Activated CD4-positive, alpha-beta T cell treated with anti-CD3 and anti-CD28 coated beads, Interleukin-2, amount 50 U/mL, for 16 hours (primary cell): ENCODE data around the gene ZSCAN5C.
"Not testable (repeated sequence)": the region's sequence is repeated elsewhere in the genome, so short reads cannot be mapped to it uniquely, and the experiment has no call there.

ENCODE experiments used
- DNase-seq: peaks from one replicate; pipeline ENCODE4 v3.0.0-alpha.2; 2020

Gene ZSCAN5C

DNA sequence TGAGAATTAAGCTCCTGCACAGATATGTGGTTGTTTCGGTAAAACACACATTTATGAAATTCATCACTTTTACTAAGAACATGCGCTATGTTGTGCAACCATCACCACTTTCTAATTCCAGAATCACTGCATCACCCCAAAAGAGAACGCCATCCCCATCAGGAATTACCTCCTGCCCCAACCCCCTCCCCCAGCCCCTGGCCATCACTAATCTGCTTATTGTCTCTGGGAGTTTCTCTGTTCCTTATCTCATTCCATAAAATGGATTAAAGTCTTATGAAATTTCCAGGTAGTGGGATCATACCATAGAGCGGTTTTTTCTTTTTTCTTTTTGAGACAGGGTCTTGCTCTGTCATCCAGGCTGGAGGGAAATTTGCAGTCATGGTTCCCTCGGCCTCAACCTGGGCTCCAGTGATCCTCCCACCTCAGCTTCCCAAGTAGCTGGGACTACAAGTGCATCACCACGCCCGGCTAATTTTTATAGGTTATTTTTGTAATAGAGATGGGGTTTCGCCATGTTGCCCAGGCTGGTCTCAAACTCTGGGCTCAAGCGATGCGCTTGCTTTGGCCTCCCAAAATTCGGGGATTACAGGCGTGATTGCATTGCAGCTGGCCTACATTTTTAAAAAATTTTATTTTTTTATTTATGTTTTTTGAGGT lies 8.0 kb upstream of the ZSCAN5C start:
- DNase-seq, result no peak

DNA sequence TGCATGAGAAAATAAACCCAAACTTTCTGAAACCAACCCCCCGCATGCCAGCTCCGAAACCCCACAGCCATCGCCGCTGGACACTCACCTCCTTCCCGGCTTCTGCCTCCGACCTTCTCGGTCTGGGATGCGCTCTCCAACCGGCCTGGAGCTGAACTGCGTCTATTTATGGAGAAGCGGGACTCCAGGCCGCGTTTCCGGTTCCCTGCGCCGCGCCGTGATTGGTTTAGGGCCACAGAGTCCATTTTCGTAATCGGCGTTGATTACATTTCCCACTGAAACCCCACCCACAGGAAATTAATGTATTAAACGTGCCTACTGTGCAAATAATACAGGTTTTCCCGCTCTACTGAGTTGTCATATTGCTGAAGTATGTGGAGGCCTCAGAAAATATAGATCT lies 4.4 kb upstream of the ZSCAN5C start, which contains the start of gene ZSCAN5B:
ZSCAN5B (minus strand) TSS at position 138 of the 400 bp plus-strand sequence. CDS start 4,731 bp downstream, outside the sequence.
- not testable (repeated sequence) for DNase-seq

DNA sequence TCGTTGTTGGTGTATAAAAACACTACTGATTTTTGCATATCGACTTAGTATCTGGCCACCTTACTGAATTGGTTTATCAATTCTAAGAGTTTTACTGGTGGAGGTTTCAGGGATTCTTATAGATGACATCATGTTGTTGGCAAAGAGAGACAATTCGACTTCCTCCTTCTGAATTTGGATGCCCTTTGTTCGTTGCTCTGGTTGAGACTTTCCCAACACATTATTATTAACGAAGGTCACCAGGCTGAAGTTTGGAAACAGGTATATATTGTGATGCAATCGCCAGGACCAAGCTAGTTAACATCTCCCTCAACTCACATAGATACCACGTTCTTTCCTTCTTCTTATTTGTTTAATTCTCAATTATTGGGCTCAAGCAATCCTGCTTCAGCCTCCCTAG lies 2.4 kb upstream of the ZSCAN5C start:
- no peak for DNase-seq

- DNase-seq, result not testable (repeated sequence)
These were observed 5.5 kb downstream of the ZSCAN5C start for GRCh38 chr19:56207581-56207980.

GRCh38 chr19:56209091-56209490 lies 7.0 kb downstream of the ZSCAN5C start:
- DNase-seq, result no peak

DNA sequence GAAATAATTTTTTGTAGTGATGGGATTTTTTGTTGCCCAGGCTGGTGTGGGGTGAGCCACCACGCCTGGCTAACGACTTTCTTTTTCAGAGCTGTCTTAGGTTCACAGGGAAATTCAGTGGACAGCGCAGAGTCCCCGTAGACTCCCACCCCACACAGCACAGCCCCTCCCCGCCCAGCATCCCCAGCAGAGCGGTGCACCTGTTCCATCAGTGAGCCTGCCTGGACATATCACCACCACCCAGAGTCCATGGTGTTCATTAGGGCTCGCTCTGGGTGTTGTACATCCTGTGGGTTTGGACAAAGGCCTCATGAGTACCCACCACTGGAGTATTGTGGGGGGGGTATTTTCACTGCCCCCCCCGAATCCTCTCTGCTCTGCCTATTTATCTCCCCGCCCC lies 8.0 kb downstream of the ZSCAN5C start:
- DNase-seq, result not testable (repeated sequence)

DNA sequence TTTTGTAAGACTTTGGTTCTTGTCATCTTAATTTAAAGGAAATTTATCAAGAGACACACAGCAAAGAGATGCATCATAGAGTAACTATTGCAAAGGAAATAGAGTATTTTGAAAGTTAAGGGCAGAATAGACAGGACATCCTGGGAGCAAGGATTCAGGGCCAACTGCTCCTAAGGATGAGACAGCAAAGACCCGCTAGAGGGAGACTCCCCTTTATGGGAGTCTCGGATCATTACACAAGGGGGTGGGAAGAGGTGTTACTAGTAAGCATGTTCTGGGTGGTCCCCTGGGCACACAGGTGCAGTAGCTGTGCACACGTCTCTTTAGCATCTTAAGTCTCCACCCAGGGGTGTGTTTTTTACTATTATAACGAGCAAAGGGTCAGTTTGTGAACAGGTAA lies 9.6 kb downstream of the ZSCAN5C start:
- DNase-seq, result no peak

DNA sequence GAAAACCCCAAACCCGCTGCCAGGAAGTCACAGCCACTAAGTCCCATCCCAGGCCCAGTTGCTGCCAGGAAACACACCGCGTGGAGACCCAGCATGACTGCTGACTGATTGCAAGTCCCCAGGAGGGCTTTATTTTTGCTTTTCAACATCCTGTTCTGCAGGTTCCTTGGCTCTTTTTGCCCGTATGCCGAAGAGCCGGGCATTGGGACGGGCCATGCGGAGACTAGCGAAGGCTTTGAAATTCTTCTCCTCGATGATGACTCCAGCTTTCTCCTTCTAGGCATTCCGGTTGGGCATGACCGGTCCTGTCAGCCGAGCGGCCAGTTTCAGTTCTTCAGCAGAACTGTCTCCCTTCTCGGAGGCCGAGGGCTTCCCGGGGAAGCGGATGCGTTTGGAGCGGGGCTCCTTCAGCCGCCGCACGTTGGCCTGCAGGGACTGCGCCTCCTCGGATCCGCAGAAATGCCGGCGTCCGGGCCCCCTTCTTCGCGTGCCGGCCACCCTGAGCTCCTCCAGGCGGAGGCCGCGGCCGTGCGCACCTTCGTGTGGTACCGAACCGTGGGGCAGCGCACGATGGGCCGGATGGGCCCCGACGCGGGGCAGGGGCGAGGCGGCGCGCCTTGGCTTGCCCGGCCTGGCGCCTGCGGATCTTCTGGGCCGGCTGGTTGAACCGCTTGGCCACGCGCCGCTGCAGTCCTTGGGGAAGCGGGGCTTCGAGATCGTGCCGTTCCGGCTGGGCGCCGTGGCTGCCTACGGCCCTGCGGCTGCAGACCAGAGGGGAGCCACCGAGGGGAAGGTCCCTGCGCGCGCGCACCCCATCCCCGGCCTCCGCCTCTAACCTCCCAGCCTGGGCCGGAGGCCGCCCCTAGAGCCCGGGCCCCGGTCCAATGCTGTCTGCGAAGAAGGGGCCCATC lies 15.2 kb downstream of the ZSCAN5C start:
- no peak for DNase-seq

DNA sequence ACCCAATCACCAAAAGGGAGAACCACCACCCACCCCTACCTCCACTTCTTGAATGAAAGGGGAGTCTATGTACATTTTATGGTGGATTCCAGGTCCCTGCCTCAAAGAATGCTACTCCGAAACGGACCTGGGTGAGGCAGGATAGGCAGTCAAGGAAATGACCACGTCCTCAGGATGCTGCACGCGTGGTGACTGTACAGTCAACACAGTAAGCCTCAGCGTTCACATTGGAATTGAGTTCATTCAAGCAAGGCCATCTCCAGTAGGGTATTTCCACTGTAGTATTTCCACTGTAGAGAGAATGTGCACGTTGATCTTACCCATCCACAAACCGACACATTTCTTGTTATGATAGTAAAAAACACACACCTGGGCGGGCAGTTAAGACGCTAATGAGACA lies 16.9 kb downstream of the ZSCAN5C start:
- no peak for DNase-seq

- not testable (repeated sequence) for DNase-seq
These were observed 19.4 kb downstream of the ZSCAN5C start for GRCh38 chr19:56221442-56221841.

GRCh38 chr19:56221851-56222250 lies 19.8 kb downstream of the ZSCAN5C start:
- DNase-seq, result no peak

DNA sequence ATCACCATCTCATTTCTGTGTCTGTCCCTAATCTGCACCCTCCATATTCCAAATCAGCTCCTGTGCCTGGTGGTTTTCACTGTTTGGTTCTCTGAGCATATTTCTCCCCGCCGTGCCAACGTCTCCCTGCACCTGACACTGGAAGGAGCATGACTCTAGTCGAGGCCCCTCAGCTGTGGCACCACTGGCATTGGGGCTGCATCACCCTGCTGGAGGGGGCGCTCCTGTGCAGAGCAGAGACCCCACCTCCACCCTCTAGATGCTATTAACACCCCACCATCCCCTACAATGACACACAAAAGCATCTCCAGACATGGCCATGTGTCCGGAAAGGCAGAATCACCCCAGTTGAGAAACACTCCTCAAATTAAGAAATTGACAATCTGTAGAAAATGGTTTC lies 20.8 kb downstream of the ZSCAN5C start:
- DNase-seq, result no peak

DNA sequence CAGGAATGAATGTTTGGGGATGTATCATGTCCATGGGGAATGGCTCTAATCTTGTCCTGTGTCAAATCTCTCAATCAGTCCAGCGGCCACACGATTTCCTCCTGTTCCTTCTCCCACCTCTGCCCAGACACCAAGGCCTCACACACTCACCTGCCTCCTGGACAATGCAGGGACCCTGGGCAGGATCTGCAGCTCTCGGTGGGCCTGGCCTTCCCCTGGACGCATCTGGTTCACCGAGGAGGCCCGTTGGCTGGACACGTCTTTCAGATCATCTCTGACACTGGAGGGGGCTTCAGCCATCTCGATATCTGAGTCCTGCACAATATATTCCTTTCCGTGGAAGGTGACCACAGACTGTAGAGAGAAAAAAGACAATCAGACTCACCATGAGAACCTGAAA lies 21.4 kb downstream of the ZSCAN5C start:
- no peak for DNase-seq

DNA sequence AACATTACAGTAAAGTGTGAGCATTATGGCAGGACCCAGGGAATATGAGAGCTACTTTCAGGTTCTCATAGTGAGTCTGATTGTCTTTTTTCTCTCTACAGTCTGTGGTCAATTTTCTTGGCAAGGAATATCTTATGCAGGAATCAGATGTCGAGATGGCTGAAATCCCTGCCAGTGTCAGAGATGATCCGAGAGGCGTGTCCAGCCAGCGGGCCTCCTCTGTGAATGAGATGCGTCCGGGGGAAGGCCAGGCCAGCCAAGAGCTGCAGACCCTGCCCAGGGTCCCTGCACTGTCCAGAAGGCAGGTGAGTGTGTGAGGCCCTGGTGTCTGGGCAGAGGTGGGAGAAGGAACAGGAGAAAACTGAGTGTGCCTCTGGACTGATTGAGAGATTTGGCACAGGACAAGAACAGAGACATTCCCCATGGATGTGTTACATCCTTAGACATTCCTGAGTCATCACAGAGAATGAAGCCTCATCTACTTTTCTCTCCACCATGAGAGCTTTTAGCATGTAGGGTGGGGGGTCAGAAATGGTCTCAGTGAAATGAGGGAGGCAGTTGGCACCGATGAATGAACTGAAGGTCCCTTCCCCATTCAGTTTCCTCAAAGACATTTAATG lies 43.2 kb downstream of the ZSCAN5C start:
- no peak for DNase-seq

DNA sequence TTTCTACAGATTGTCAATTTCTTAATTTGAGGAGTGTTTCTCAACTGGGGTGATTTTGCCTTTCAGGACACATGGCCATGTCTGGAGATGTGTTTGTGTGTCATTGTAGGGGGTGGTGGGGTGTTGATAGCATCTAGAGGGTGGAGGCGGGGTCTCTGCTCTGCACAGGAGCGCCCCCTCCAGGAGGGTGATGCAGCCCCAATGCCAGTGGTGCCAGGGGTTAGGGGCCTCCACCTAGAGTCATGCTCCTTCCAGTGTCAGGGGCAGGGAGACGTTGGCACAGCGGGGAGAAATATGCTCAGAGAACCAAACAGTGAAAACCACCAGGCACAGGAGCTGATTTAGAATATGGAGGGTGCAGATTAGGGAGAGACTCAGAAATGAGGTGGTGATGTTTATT lies 43.7 kb downstream of the ZSCAN5C start:
- DNase-seq, result not testable (repeated sequence)

DNA sequence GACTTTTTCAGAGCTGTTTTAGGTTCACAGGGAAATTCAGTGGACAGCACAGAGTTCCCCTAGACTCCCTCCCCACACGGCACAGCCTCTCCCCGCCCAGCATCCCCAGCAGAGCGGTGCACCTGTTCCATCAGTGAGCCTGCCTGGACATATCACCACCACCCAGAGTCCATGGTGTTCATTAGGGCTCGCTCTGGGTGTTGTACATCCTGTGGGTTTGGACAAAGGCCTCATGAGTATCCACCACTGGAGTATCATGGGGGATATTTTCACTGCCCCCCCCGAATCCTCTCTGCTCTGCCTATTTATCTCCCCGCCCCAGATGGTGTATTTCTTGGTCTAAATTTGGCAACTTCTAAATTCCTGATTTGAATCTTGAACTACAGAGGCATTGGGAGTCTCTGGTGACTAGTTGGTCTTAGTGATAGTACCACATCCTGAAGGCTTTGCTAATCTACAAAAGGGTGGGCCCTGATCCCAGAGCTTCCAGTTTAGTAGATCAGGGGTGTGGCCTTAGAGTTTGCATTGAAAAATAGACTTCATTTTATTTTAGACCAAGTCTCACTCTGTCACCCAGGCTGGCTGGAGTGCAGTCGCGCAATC lies 46.8 kb downstream of the ZSCAN5C start:
- not testable (repeated sequence) for DNase-seq

DNA sequence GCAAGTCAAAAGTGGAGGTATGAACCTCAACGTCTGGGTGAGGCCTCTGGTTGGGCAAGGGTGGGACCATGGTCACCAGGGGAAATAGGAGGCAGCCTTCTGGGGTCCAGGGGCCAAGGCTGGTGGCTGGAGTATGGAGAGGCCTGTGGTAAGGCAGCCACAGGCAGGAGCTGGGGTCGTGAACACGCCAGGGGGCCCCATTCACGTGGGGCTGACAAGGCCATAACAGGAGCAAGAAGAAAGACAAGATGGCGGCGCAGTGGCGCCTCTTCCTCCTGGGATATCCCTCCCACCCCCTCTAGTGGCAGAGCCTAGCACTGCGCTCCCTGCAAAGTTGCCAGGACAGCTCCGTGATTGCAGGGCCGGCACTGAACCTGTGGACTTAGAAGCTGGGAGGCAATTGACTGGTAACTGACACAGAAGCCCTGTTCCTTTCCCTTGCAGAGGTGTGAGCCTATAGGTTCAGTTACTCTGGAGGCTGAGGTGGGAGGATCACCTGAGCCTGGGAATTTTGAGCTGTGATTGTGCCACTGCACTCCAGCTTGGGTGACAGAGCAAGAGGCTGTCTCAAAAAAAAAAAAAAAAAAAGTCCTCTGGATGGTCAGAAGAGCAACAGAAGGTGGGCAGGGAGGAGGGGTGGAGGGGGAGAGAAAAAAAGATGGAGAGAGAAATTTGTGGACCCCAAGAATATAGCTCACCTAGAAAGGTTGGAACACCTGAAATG lies 50.8 kb downstream of the ZSCAN5C start:
- peak; percentile 77 for DNase-seq

DNA sequence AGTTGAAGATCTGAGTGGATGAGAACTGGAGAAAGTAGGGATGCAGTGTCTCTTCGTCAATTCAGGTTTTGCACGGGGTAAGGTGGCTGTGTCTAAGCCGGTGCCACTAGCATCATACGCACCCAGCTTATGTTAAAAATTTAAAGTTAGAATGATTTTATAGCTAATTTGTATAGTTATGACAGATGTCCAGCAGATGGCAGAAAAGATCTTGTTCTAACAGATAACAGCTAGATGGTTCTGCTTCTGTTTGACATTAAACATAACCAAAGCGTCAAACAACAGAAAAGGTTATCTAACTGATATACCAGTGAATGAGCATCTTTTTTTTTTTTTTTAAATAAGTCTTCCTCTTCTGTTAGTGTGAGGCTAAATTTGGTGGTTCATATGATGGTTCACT lies 51.7 kb downstream of the ZSCAN5C start:
- DNase-seq, result peak; percentile 47

DNA sequence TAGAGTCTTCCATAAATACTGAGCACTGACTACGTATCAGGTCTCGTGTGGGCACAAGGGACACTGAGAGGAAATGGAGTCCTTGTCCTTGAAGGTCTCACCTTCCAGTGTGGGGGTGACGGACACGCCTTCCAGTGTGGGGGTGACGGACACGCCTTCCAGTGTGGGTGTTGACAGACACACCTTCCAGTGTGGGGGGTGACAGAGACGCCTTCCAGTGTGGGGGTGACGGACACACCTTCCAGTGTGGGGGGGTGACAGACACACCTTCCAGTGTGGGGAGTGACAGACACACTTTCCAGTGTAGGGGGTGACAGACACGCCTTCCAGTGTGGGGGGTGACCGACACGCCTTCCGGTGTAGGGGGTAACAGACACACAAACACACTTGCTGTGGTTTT lies 56.2 kb downstream of the ZSCAN5C start:
- DNase-seq, result no peak
